Osteocyte (in vitro differentiated cells): ENCODE measurements around the gene GATA2. TPM values are rescaled to one million over a fixed set of nuclear protein-coding genes. Genes with fewer than 3 reads are reported as not detected.

ENCODE experiments used
- DNase-seq: peaks from one replicate; pipeline ENCODE4 v3.0.0; 2021; ENCODE audit warnings: mixed read lengths; ENCODE audit not compliant: unreplicated experiment; ENCODE audit errors: extremely low spot score
- H3K27ac Mint-ChIP-seq: one replicate; pipeline ENCODE4 v1.8.0; 2021; ENCODE audit warnings: mild to moderate bottlenecking, mixed read lengths; ENCODE audit not compliant: unreplicated experiment
- H3K27me3 Mint-ChIP-seq: one replicate; pipeline ENCODE4 v1.8.0; 2021; ENCODE audit warnings: mixed read lengths; ENCODE audit not compliant: unreplicated experiment
- H3K36me3 Mint-ChIP-seq: one replicate; pipeline ENCODE4 v1.8.0; 2021; ENCODE audit warnings: mixed read lengths; ENCODE audit not compliant: unreplicated experiment
- H3K4me1 Mint-ChIP-seq: one replicate; pipeline ENCODE4 v1.8.0; 2021; ENCODE audit warnings: mixed read lengths; ENCODE audit not compliant: unreplicated experiment
- H3K4me3 Mint-ChIP-seq: one replicate; pipeline ENCODE4 v1.8.0; 2021; ENCODE audit warnings: mild to moderate bottlenecking, moderate library complexity, mixed read lengths; ENCODE audit not compliant: unreplicated experiment
- H3K9me3 Mint-ChIP-seq: one replicate; pipeline ENCODE4 v1.8.0; 2021; ENCODE audit warnings: mixed read lengths; ENCODE audit not compliant: unreplicated experiment
- total RNA-seq: library from RNA; stranded (reverse); gene quantifications from 2 replicates; pipeline ENCODE4 v1.2.1, GENCODE V29; 2021
- TF ChIP-seq, protein P1 (sequence below): fragments of 200-600 bp; sonication (generic); IDR thresholded peaks from 2 replicates; pipeline ENCODE4 v1.5.0; 2021; ENCODE audit warnings: antibody characterized with exemption, mild to moderate bottlenecking, moderate library complexity

Gene GATA2
- total RNA-seq, 1 donor from 2014 or later = 0.67 TPM

DNA sequence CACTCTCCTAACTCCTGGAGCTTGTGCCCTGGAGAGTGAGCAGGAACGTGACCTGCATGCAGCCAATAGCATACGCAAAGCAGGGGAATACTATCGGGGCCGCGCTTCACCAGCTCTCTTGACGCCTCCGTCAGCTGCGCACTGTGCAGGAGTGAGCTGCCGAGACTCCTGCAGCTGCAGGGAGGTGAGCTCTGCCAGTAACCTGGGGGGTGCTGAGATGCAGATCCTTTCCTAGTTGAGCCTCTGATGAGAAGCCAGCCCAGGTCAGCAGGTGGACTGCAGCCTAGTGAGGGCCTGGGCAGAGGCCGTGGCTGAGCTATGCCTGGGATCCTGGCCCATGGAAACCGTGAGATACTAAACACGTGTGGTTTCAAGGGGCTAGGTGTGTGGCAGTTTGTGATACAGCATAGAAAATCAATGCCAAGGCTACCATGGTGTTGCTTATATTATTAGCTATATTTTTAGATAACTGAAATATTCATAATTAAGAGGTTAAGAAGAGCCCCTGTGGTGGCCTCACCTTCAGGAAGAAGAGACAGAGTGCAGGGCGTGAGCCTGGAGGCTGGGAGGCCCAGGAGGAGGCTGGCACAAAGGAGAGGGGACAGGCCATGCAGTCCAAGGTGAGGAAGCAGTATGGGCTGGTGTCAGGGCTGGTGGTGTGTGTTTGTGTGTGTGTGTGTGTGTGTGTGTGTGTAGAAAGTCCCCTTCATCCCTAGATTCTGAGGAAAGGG lies 20.4 kb downstream of the GATA2 start:
- H3K4me3 Mint-ChIP-seq = no peak overlapping the region
- peaks cover 3% of the 10 kb centered on the region for H3K9me3 Mint-ChIP-seq
- no peaks in the 10 kb centered on the region for H3K4me1 Mint-ChIP-seq
- H3K27ac Mint-ChIP-seq = no peak overlapping the region
- H3K27me3 Mint-ChIP-seq = peaks cover 29% of the 10 kb centered on the region
- DNase-seq = no peak
- H3K36me3 Mint-ChIP-seq = peaks cover 2% of the 10 kb centered on the region
- TF ChIP-seq, protein P1, sequence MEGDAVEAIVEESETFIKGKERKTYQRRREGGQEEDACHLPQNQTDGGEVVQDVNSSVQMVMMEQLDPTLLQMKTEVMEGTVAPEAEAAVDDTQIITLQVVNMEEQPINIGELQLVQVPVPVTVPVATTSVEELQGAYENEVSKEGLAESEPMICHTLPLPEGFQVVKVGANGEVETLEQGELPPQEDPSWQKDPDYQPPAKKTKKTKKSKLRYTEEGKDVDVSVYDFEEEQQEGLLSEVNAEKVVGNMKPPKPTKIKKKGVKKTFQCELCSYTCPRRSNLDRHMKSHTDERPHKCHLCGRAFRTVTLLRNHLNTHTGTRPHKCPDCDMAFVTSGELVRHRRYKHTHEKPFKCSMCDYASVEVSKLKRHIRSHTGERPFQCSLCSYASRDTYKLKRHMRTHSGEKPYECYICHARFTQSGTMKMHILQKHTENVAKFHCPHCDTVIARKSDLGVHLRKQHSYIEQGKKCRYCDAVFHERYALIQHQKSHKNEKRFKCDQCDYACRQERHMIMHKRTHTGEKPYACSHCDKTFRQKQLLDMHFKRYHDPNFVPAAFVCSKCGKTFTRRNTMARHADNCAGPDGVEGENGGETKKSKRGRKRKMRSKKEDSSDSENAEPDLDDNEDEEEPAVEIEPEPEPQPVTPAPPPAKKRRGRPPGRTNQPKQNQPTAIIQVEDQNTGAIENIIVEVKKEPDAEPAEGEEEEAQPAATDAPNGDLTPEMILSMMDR = no peak

DNA sequence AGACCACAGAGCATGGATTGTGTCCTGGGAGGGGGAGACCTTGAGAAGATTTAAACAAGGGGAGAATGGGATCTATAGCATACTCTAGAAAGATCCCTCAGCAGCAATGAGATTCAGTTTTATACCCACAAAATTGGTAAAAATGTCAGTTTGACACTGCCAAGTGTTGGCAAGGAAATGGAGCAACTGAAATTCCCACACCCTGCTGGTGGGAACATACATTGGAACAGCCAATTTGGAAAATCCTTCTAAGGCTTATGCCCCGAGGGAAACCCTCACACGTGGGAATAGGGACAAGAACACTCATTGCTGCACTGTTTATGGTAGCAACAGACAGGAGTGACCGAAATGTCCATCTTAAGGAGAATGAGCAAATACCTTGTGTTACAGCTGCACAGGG lies 21.3 kb downstream of the GATA2 start:
- Mint-ChIP-seq H3K27ac (no peak overlapping the region), H3K36me3 (peaks cover 2% of the 10 kb centered on the region), H3K4me1 (no peaks in the 10 kb centered on the region), H3K4me3 (no peak overlapping the region), H3K9me3 (peaks cover 3% of the 10 kb centered on the region), H3K27me3 (peaks cover 37% of the 10 kb centered on the region)
- TF ChIP-seq, protein P1 = no peak
- no peak for DNase-seq

DNA sequence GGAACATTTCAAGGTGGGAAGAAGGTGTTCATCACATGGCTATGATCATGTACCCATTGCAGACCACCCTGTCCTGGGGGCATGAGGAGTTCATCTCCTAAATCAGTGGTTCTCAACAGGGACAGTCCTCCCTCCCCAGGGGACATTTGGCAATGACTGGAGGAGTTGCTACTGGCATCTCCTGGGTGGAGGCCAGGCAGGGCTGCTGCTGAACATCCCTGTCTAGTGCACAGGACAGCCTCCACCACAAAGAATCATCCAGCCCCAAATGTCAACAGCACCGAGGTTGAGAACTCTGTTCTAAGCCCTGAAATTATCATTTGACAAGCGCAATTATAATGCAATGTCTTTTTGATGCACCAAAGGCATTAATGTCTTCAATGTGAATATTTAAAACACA lies 21.9 kb downstream of the GATA2 start:
- Mint-ChIP-seq H3K4me1 (no peaks in the 10 kb centered on the region), H3K27me3 (peaks cover 43% of the 10 kb centered on the region), H3K36me3 (peaks cover 2% of the 10 kb centered on the region), H3K4me3 (no peak overlapping the region), H3K27ac (no peak overlapping the region), H3K9me3 (peaks cover 3% of the 10 kb centered on the region)
- TF ChIP-seq, protein P1 = no peak
- DNase-seq = no peak

DNA sequence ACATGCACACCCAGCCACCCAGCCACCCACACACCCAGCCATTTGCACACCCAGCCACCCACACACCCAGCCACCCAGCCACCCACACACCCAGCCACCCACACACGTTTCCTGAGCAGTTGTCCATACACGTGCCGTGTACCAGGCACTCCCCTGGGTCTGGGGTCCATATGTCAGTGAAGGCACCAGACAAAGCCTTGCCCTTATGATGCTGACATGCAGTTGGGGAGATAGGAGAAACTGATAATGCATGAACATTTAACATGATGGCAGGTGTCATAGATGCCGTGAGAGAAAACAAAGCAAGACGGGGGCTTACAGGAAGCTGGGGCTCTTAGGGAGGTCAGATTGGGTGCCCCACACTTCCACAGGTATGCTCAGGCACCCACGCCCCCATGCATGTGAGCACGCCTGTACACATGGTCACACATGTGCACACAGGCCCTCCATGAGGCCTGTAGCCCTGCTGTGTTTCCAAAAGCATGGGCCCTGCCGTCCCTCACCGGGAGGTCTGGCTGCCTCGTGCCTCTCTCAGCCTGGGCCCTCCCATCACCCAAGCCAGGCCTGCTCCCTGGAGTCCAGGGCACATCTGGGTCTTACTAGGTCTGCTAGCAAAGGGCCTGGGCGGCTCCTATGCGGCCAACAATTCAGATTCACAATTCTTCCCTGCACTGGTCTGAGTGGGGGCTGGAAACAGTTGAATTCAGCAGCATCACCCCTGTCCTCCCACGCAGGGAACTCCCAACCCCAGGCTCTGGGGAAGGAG lies 22.7 kb downstream of the GATA2 start:
- DNase-seq = no peak
- H3K9me3 Mint-ChIP-seq = peaks cover 3% of the 10 kb centered on the region
- no peak overlapping the region for H3K4me3 Mint-ChIP-seq
- no peak overlapping the region for H3K27ac Mint-ChIP-seq
- no peaks in the 10 kb centered on the region for H3K4me1 Mint-ChIP-seq
- TF ChIP-seq, protein P1 = no peak
- peaks cover 2% of the 10 kb centered on the region for H3K36me3 Mint-ChIP-seq
- H3K27me3 Mint-ChIP-seq = peaks cover 51% of the 10 kb centered on the region

DNA sequence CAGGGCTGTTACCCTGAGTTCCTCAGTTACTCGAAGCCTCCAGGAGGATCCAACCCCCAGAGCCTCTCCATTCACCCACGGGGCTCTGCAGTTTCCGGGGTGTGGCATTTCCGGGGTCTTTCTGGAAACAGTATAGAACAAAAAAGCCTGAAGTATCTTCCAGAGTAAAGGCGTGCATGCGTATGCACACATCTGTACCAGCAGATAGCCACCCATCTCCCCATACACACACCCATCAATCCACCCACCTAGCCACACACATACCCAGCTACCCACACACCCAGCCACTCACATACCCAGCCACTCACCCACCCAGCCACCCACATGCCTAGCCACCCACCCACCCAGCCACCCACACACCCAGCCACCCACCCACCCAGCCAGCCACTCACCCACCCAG lies 23.4 kb downstream of the GATA2 start:
- H3K4me3 Mint-ChIP-seq = no peak overlapping the region
- no peak for DNase-seq
- TF ChIP-seq, protein P1 = no peak
- H3K4me1 Mint-ChIP-seq = no peaks in the 10 kb centered on the region
- H3K36me3 Mint-ChIP-seq = peaks cover 2% of the 10 kb centered on the region
- peaks cover 3% of the 10 kb centered on the region for H3K9me3 Mint-ChIP-seq
- peaks cover 58% of the 10 kb centered on the region for H3K27me3 Mint-ChIP-seq
- no peak overlapping the region for H3K27ac Mint-ChIP-seq
